Measurements from ENCODE around the gene SWAP70. TPM values are rescaled to one million over a fixed set of nuclear protein-coding genes. Genes with fewer than 3 reads are reported as not detected.

SWAP70 gene
- total RNA-seq, 1 experiment from 2014 or later: 22.1 TPM

- in situ Hi-C loops (cut with HindIII; ENCODE audit: low pct_unique_long_range_greater_than_20kb, low sequenced_read_pairs): no loop called here
- peak; percentile 51 for DNase-seq (ENCODE audit: low read depth)
These were observed 20.1 kb upstream of the SWAP70 start for GRCh38 chr11:9643751-9644150.

GRCh38 chr11:9645881-9646280 lies 18.0 kb upstream of the SWAP70 start:
- in situ Hi-C loops (cut with HindIII; ENCODE audit: low pct_unique_long_range_greater_than_20kb, low sequenced_read_pairs): no loop called here
- no peak for DNase-seq (ENCODE audit: low read depth)

- in situ Hi-C loops (cut with HindIII; ENCODE audit: low pct_unique_long_range_greater_than_20kb, low sequenced_read_pairs): no loop called here
- DNase-seq (ENCODE audit: low read depth): no peak
These were observed 17.6 kb upstream of the SWAP70 start for GRCh38 chr11:9646324-9646723.

- no peak for DNase-seq (ENCODE audit: low read depth)
- in situ Hi-C loops (cut with HindIII; ENCODE audit: low pct_unique_long_range_greater_than_20kb, low sequenced_read_pairs): no loop called here
These were observed 12.4 kb upstream of the SWAP70 start for GRCh38 chr11:9651481-9651880.

GRCh38 chr11:9651899-9652748 lies 11.8 kb upstream of the SWAP70 start:
- DNase-seq (ENCODE audit: low read depth): no peak
- in situ Hi-C loops (cut with HindIII; ENCODE audit: low pct_unique_long_range_greater_than_20kb, low sequenced_read_pairs): no loop called here

GRCh38 chr11:9653871-9654270 lies 10.0 kb upstream of the SWAP70 start:
- DNase-seq (ENCODE audit: low read depth): no peak
- in situ Hi-C loops (cut with HindIII; ENCODE audit: low pct_unique_long_range_greater_than_20kb, low sequenced_read_pairs): no loop called here

- in situ Hi-C loops (cut with HindIII; ENCODE audit: low pct_unique_long_range_greater_than_20kb, low sequenced_read_pairs): no loop called here
- DNase-seq (ENCODE audit: low read depth): no peak
These were observed 7.0 kb upstream of the SWAP70 start for GRCh38 chr11:9656864-9657263.

GRCh38 chr11:9657531-9657930 lies 6.3 kb upstream of the SWAP70 start:
- in situ Hi-C loops (cut with HindIII; ENCODE audit: low pct_unique_long_range_greater_than_20kb, low sequenced_read_pairs): no loop called here
- DNase-seq (ENCODE audit: low read depth): no peak

GRCh38 chr11:9660886-9661285 lies 3.0 kb upstream of the SWAP70 start:
- DNase-seq (ENCODE audit: low read depth): no peak
- in situ Hi-C loops (cut with HindIII; ENCODE audit: low pct_unique_long_range_greater_than_20kb, low sequenced_read_pairs): no loop called here

- peak; percentile 14 for DNase-seq (ENCODE audit: low read depth)
These were observed 1.6 kb upstream of the SWAP70 start for GRCh38 chr11:9662273-9662672.

GRCh38 chr11:9664276-9665171 lies 647 bp downstream of the SWAP70 start:
- DNase-seq (ENCODE audit: low read depth): peak; percentile 44
- in situ Hi-C loops (cut with HindIII; ENCODE audit: low pct_unique_long_range_greater_than_20kb, low sequenced_read_pairs): no loop called here

More at GRCh38 chr11:9662273-9662672, 1.6 kb upstream of the SWAP70 start:
- in situ Hi-C loops (cut with HindIII; ENCODE audit: low pct_unique_long_range_greater_than_20kb, low sequenced_read_pairs): no loop called here

- in situ Hi-C loops (cut with HindIII; ENCODE audit: low pct_unique_long_range_greater_than_20kb, low sequenced_read_pairs): no loop called here
- DNase-seq (ENCODE audit: low read depth): no peak
These were observed 1.9 kb downstream of the SWAP70 start for GRCh38 chr11:9665749-9666148.

GRCh38 chr11:9669954-9670353 lies 6.1 kb downstream of the SWAP70 start:
- in situ Hi-C loops (cut with HindIII; ENCODE audit: low pct_unique_long_range_greater_than_20kb, low sequenced_read_pairs): no loop called here
- DNase-seq (ENCODE audit: low read depth): no peak

- no peak for DNase-seq (ENCODE audit: low read depth)
- in situ Hi-C loops (cut with HindIII; ENCODE audit: low pct_unique_long_range_greater_than_20kb, low sequenced_read_pairs): no loop called here
These were observed 8.5 kb downstream of the SWAP70 start for GRCh38 chr11:9672288-9672916.

- DNase-seq (ENCODE audit: low read depth): no peak
- in situ Hi-C loops (cut with HindIII; ENCODE audit: low pct_unique_long_range_greater_than_20kb, low sequenced_read_pairs): no loop called here
These were observed 9.0 kb downstream of the SWAP70 start for GRCh38 chr11:9672918-9673317.

GRCh38 chr11:9675691-9676090 lies 11.8 kb downstream of the SWAP70 start:
- in situ Hi-C loops (cut with HindIII; ENCODE audit: low pct_unique_long_range_greater_than_20kb, low sequenced_read_pairs): no loop called here
- DNase-seq (ENCODE audit: low read depth): no peak

- no peak for DNase-seq (ENCODE audit: low read depth)
- in situ Hi-C loops (cut with HindIII; ENCODE audit: low pct_unique_long_range_greater_than_20kb, low sequenced_read_pairs): no loop called here
These were observed 14.1 kb downstream of the SWAP70 start for GRCh38 chr11:9677951-9678350.

- no peak for DNase-seq (ENCODE audit: low read depth)
- in situ Hi-C loops (cut with HindIII; ENCODE audit: low pct_unique_long_range_greater_than_20kb, low sequenced_read_pairs): no loop called here
These were observed 14.7 kb downstream of the SWAP70 start for GRCh38 chr11:9678576-9678975.

- no peak for DNase-seq (ENCODE audit: low read depth)
- in situ Hi-C loops (cut with HindIII; ENCODE audit: low pct_unique_long_range_greater_than_20kb, low sequenced_read_pairs): no loop called here
These were observed 16.2 kb downstream of the SWAP70 start for GRCh38 chr11:9680028-9680427.

All from Caki2 (cell line).